ENCODE measurements around the gene CFAP53. TPM values are rescaled to one million over a fixed set of nuclear protein-coding genes. Genes with fewer than 3 reads are reported as not detected.
"Not testable (repeated sequence)": the region's sequence is repeated elsewhere in the genome, so short reads cannot be mapped to it uniquely, and the experiment has no call there.

Gene CFAP53
- total and polyA plus RNA-seq, 12 donors, result 0.09 to 0.44 (median 0.18) TPM; not detected in 4

DNA sequence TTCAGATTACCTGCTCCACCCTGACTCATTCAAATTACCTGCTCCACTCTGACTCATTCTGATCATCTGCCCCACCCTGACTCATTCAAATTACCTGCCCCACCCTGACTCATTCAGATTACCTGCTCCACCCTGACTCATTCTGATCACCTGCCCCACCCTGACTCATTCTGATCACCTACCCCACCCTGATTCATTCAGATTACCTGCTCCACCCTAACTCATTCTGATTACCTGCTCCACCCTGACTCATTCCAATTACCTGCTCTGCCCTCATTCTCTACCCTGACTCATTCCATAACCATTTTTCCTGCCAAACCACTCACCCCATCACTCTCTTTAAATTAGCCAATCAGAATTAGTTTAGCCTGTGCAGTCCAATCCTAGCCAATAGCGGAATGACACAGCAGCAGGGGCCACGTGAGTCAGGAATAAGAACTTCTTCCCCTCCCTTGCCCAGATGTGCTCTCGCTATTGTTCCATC, 26.2 kb downstream of the CFAP53 start:
- intact Hi-C loops (cut with DNase I), result no loop called here
- H3K9me3 ChIP-seq, result peaks cover 0 to 19% (median 2%) of the 10 kb centered on the region in 11 donors
- WGBS, 2 donors, result 87 to 89% methylated on average over 3 of the region's 3 CpGs

DNA sequence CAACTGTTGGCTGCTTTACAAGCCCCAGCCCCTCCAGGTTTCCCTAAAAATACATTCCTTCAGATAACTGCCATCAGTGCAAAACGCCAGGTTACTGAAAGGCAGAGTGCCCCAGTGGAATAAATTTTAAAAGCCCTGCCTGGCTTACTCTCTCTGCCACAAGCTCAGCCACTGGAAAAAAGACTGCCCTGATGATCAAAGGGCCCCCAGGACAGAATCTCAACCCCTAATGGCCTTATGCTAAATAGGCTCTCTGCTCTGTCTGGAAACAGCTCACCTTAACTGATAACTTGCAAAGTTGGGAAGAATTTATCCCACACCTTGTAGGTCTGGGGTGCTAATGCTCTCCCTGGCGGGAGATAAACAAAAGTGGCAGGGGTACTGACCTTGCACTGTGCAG, 33.9 kb downstream of the CFAP53 start:
- DNase-seq (no peak), ATAC-seq (no peak)
- no peaks in the 10 kb centered on the region for H3K36me3 ChIP-seq
- H3K27me3 ChIP-seq, result peaks cover 0 to 4% (median 0%) of the 10 kb centered on the region in 7 donors
- no peak overlapping the region for H3K4me3 ChIP-seq
- no peaks in the 10 kb centered on the region for H3K9me3 ChIP-seq
- H3K27ac ChIP-seq, result no peak overlapping the region
- no peaks in the 10 kb centered on the region for H3K4me1 ChIP-seq
- 39 to 57% methylated on average over 2 of the region's 2 CpGs for WGBS, 2 donors
- TF ChIP-seq, protein P1, sequence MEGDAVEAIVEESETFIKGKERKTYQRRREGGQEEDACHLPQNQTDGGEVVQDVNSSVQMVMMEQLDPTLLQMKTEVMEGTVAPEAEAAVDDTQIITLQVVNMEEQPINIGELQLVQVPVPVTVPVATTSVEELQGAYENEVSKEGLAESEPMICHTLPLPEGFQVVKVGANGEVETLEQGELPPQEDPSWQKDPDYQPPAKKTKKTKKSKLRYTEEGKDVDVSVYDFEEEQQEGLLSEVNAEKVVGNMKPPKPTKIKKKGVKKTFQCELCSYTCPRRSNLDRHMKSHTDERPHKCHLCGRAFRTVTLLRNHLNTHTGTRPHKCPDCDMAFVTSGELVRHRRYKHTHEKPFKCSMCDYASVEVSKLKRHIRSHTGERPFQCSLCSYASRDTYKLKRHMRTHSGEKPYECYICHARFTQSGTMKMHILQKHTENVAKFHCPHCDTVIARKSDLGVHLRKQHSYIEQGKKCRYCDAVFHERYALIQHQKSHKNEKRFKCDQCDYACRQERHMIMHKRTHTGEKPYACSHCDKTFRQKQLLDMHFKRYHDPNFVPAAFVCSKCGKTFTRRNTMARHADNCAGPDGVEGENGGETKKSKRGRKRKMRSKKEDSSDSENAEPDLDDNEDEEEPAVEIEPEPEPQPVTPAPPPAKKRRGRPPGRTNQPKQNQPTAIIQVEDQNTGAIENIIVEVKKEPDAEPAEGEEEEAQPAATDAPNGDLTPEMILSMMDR (IDR thresholded peaks at IDR 0.05), result no peak
- intact Hi-C loops (cut with DNase I), result no loop called here

More for the DNA sequence above, 26.2 kb downstream of the CFAP53 start:
- no peak for ATAC-seq
- Histone ChIP-seq H3K36me3 (no peaks in the 10 kb centered on the region), H3K4me3 (no peak overlapping the region), H3K4me1 (no peaks in the 10 kb centered on the region), H3K27ac (no peak overlapping the region), H3K27me3 (peaks cover 0 to 2% (median 0%) of the 10 kb centered on the region in 7 donors)
- no peak for DNase-seq
- TF ChIP-seq, protein P1 (IDR thresholded peaks at IDR 0.05), result no peak

- Histone ChIP-seq H3K27ac (no peak overlapping the region), H3K4me3 (no peak overlapping the region), H3K36me3 (no peaks in the 10 kb centered on the region), H3K27me3 (peaks cover 0 to 4% (median 0%) of the 10 kb centered on the region in 7 donors), H3K9me3 (no peaks in the 10 kb centered on the region), H3K4me1 (no peaks in the 10 kb centered on the region)
- TF ChIP-seq, protein P1 (IDR thresholded peaks at IDR 0.05), result no peak
- intact Hi-C loops (cut with DNase I), result no loop called here
- DNase-seq (no peak), ATAC-seq (no peak)
- 59 to 62% methylated on average over 4 of the region's 4 CpGs for WGBS, 2 donors
These were observed 34.7 kb downstream of the CFAP53 start for GRCh38 chr18:50231621-50232020.

GRCh38 chr18:50220249-50220648, 46.0 kb downstream of the CFAP53 start:
- H3K9me3 ChIP-seq, result peaks cover 0 to 36% (median 11%) of the 10 kb centered on the region in 11 donors
- not testable (repeated sequence) for ATAC-seq, H3K27ac ChIP-seq, H3K4me3 ChIP-seq, H3K4me1 ChIP-seq, DNase-seq, H3K36me3 ChIP-seq, H3K27me3 ChIP-seq
- WGBS, 2 donors, result 89 to 93% methylated on average over 4 of the region's 4 CpGs
- intact Hi-C loops (cut with DNase I), result loop anchor here in 2 of 10 donors (10.0 kb wide), 2 partner anchors 135 to 215 kb away; no protein-coding TSS in a partner anchor

Data from heart right ventricle (tissue), 16 donors.